B cell (primary cell): ENCODE data around the gene ZNF423.

Experiments
- CTCF ChIP-seq: fragments of 200-600 bp; IDR thresholded peaks from one replicate; pipeline ENCODE4 v1.8.0; 2022; ENCODE audit warnings: antibody characterized with exemption, mild to moderate bottlenecking
- EZH2 ChIP-seq: IDR thresholded peaks from 2 replicates; pipeline ENCODE4 v1.6.1; 2012; ENCODE audit warnings: borderline replicate concordance, low read depth, mild to moderate bottlenecking, moderate library complexity, low read length; ENCODE audit not compliant: insufficient read depth, poor library complexity, severe bottlenecking

DNA sequence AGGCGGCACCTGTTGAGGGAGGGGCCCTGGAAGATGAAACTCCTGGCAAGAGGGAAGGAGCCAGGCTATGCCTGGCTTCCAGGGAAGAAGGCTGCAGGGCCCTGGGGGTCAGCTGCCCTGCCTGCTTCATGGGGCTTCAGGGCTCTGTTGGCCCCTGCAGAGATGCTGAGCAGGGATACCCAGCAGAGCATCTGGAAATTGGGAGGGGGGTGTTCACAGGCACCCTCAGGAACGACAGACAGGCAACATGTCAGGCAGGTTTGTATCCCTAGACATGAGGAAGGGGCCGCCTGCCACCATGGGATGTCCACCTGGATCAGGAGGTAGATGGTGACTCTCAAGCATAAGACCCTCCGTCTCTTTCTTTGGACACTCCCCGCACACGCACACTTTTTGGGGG, 13.8 kb upstream of the ZNF423 start:
- no peak for TF ChIP-seq EZH2
- TF ChIP-seq CTCF, result no peak
